ENCODE results near the gene SMIM12.

Gene SMIM12
- long read RNA-seq, donor 1, transcript SMIM12-206 (2 exons, 3,454 nt) = major isoform, 20 of 20 reads
- long read RNA-seq, donor 1, partial matches to known transcripts = 0 of 20 reads
- long read RNA-seq, donor 1, other reads (novel, unspliced or antisense) = 0 of 20 reads
- long read RNA-seq, donor 2, transcript SMIM12-206 (2 exons, 3,454 nt) = major isoform, 14 of 14 reads
- long read RNA-seq, donor 2, partial matches to known transcripts = 0 of 14 reads
- long read RNA-seq, donor 2, other reads (novel, unspliced or antisense) = 0 of 14 reads
- long read RNA-seq, donor 3, transcript SMIM12-206 (2 exons, 3,454 nt) = major isoform, 10 of 19 reads
- long read RNA-seq, donor 3, partial matches to known transcripts = 9 of 19 reads
- long read RNA-seq, donor 3, other reads (novel, unspliced or antisense) = 0 of 19 reads
- long read RNA-seq, donor 4, transcript SMIM12-206 (2 exons, 3,454 nt) = major isoform, 16 of 16 reads
- long read RNA-seq, donor 4, partial matches to known transcripts = 0 of 16 reads
- long read RNA-seq, donor 4, other reads (novel, unspliced or antisense) = 0 of 16 reads
- long read RNA-seq, donor 5, transcript SMIM12-206 (2 exons, 3,454 nt) = major isoform, 16 of 17 reads
- long read RNA-seq, donor 5, partial matches to known transcripts = 0 of 17 reads
- long read RNA-seq, donor 5, other reads (novel, unspliced or antisense) = 0 of 17 reads
- long read RNA-seq, donor 6, transcript SMIM12-206 (2 exons, 3,454 nt) = major isoform, 19 of 49 reads
- long read RNA-seq, donor 6, partial matches to known transcripts = 29 of 49 reads
- long read RNA-seq, donor 6, other reads (novel, unspliced or antisense) = 0 of 49 reads
- long read RNA-seq, donor 7, transcript SMIM12-206 (2 exons, 3,454 nt) = major isoform, 21 of 61 reads
- long read RNA-seq, donor 7, partial matches to known transcripts = 40 of 61 reads
- long read RNA-seq, donor 7, other reads (novel, unspliced or antisense) = 0 of 61 reads
- long read RNA-seq, donor 8, transcript SMIM12-206 (2 exons, 3,454 nt) = major isoform, 12 of 37 reads
- long read RNA-seq, donor 8, partial matches to known transcripts = 20 of 37 reads
- long read RNA-seq, donor 8, other reads (novel, unspliced or antisense) = 5 of 37 reads

- DNase-seq = peak; percentile 83
Observed at GRCh38 chr1:34859446-34860200, at the start of gene SMIM12. TSS of gene SMIM12 (minus strand) at chr1:34859749. CDS start at chr1:34855977, 3,772 bp downstream.

- no peak for DNase-seq
Observed at GRCh38 chr1:34908369-34908768, 48.8 kb upstream of the SMIM12 start.

GRCh38 chr1:34907487-34908090 is 48.0 kb upstream of the SMIM12 start:
- no peak for DNase-seq

- no peak for DNase-seq
Observed at GRCh38 chr1:34906756-34907155, 47.2 kb upstream of the SMIM12 start.

GRCh38 chr1:34906222-34906621 is 46.7 kb upstream of the SMIM12 start:
- no peak for DNase-seq

GRCh38 chr1:34905098-34905459 is 45.5 kb upstream of the SMIM12 start:
- no peak for DNase-seq

GRCh38 chr1:34904236-34905097 is 44.9 kb upstream of the SMIM12 start:
- no peak for DNase-seq

- DNase-seq = no peak
Observed at GRCh38 chr1:34901919-34902318, 42.4 kb upstream of the SMIM12 start.

GRCh38 chr1:34900775-34901502 is 41.4 kb upstream of the SMIM12 start:
- DNase-seq = no peak

GRCh38 chr1:34899906-34900305 is 40.4 kb upstream of the SMIM12 start:
- DNase-seq = no peak

- DNase-seq = no peak
Observed at GRCh38 chr1:34899471-34899870, 39.9 kb upstream of the SMIM12 start.

- DNase-seq = no peak
Observed at GRCh38 chr1:34898330-34898761, 38.8 kb upstream of the SMIM12 start.

GRCh38 chr1:34896612-34897011 is 37.1 kb upstream of the SMIM12 start:
- DNase-seq = no peak

GRCh38 chr1:34889705-34890104 is 30.2 kb upstream of the SMIM12 start:
- no peak for DNase-seq

- no peak for DNase-seq
Observed at GRCh38 chr1:34887593-34887992, 28.0 kb upstream of the SMIM12 start.

- peak; percentile 56 for DNase-seq
Observed at GRCh38 chr1:34885405-34886247, 26.1 kb upstream of the SMIM12 start.

- DNase-seq = no peak
Observed at GRCh38 chr1:34884961-34885360, 25.4 kb upstream of the SMIM12 start.

- no peak for DNase-seq
Observed at GRCh38 chr1:34884536-34884935, 25.0 kb upstream of the SMIM12 start.

- no peak for DNase-seq
Observed at GRCh38 chr1:34879230-34879629, 19.7 kb upstream of the SMIM12 start.

Measured in right kidney (tissue), 9 donors.